HG03457 (cell line): ENCODE results near the gene TP53BP2.
"Not testable (repeated sequence)": the region's sequence is repeated elsewhere in the genome, so short reads cannot be mapped to it uniquely, and the experiment has no call there.

Experiments used
- ATAC-seq: cut with Tn5 transposase; IDR thresholded peaks from one replicate; pipeline ENCODE4 v1.9.1; 2021; ENCODE audit warnings: moderate number of reproducible peaks; ENCODE audit not compliant: unreplicated experiment

The TP53BP2 gene

GRCh38 chr1:223832637-223832943 is 13.2 kb downstream of the TP53BP2 start:
- no peak for ATAC-seq

GRCh38 chr1:223831755-223832636 is 13.8 kb downstream of the TP53BP2 start:
- ATAC-seq = no peak

GRCh38 chr1:223829678-223830077 is 16.1 kb downstream of the TP53BP2 start:
- no peak for ATAC-seq

- ATAC-seq = no peak
Observed at GRCh38 chr1:223828162-223828848, 17.4 kb downstream of the TP53BP2 start.

GRCh38 chr1:223827193-223827663 is 18.5 kb downstream of the TP53BP2 start:
- ATAC-seq = no peak

- no peak for ATAC-seq
Observed at GRCh38 chr1:223825767-223826748, 19.7 kb downstream of the TP53BP2 start.

- ATAC-seq = no peak
Observed at GRCh38 chr1:223824712-223825111, 21.0 kb downstream of the TP53BP2 start.

GRCh38 chr1:223824287-223824686 is 21.5 kb downstream of the TP53BP2 start:
- no peak for ATAC-seq

GRCh38 chr1:223820971-223821370 is 24.8 kb downstream of the TP53BP2 start:
- ATAC-seq = no peak

GRCh38 chr1:223820515-223820858 is 25.3 kb downstream of the TP53BP2 start:
- ATAC-seq = no peak

GRCh38 chr1:223819730-223820514 is 25.8 kb downstream of the TP53BP2 start:
- ATAC-seq = no peak

GRCh38 chr1:223817265-223817664 is 28.5 kb downstream of the TP53BP2 start:
- not testable (repeated sequence) for ATAC-seq

- ATAC-seq = no peak
Observed at GRCh38 chr1:223815865-223816264, 29.9 kb downstream of the TP53BP2 start.

GRCh38 chr1:223815020-223815853 is 30.5 kb downstream of the TP53BP2 start:
- ATAC-seq = no peak

GRCh38 chr1:223813645-223814044 is 32.1 kb downstream of the TP53BP2 start:
- ATAC-seq = no peak

GRCh38 chr1:223811634-223812101 is 34.1 kb downstream of the TP53BP2 start:
- ATAC-seq = no peak

- no peak for ATAC-seq
Observed at GRCh38 chr1:223810586-223810985, 35.2 kb downstream of the TP53BP2 start.

GRCh38 chr1:223809905-223810304 is 35.8 kb downstream of the TP53BP2 start:
- not testable (repeated sequence) for ATAC-seq

GRCh38 chr1:223803211-223803610 is 42.5 kb downstream of the TP53BP2 start:
- ATAC-seq = no peak
